Body of pancreas (tissue), 4 donors: ENCODE results near the gene SNX18. TPM values are rescaled to one million over a fixed set of nuclear protein-coding genes. Genes with fewer than 3 reads are reported as not detected.

Experiments
- ATAC-seq: fragments of 150-250 bp; one replicate; pipeline ENCODE4 v1.9.1; 2016
- DNase-seq, 4 donors: peaks; one replicate each; pipeline ENCODE4 v3.0.0-alpha.2; 2019
- H3K27ac ChIP-seq, 4 donors: fragments of 200-600 bp; sonication (generic); 1 replicate in 3 of 4; 2 replicates in 1 of 4; pipeline versions ENCODE4 v1.5.1 to v1.6.1; 2016 to 2019; ENCODE audit warnings: mild to moderate bottlenecking in 1 of 4, mixed read lengths in 1 of 4, moderate library complexity in 1 of 4
- H3K27me3 ChIP-seq, 2 donors: fragments of 200-600 bp; sonication (generic); one replicate each; pipeline ENCODE4 v1.6.0; 2016; ENCODE audit warnings: mild to moderate bottlenecking in 1 of 2
- H3K36me3 ChIP-seq, 2 donors: fragments of 200-600 bp; sonication (generic); replicated peaks in 1 of 2; 2 replicates each; pipeline ENCODE4 v1.5.1; 2016; ENCODE audit warnings: low read depth in 2 of 2; ENCODE audit not compliant: insufficient read depth in 1 of 2
- H3K4me1 ChIP-seq: fragments of 200-600 bp; sonication (generic); one replicate; pipeline ENCODE4 v1.6.0; 2016
- H3K4me3 ChIP-seq, 2 donors: fragments of 200-600 bp; sonication (generic); 1 replicate in 1 of 2; 2 replicates in 1 of 2; pipeline ENCODE4 v1.5.1; 2016 to 2019
- H3K9me3 ChIP-seq, 3 donors: fragments of 200-600 bp; sonication (generic); 1 replicate in 2 of 3; 2 replicates in 1 of 3; pipeline ENCODE4 v1.5.1; 2016
- POLR2A ChIP-seq, 3 donors: fragments of 450-650 bp; IDR thresholded peaks; one replicate each; pipeline ENCODE4 v1.6.1; 2016; ENCODE audit warnings: antibody characterized with exemption in 3 of 3, mild to moderate bottlenecking in 2 of 3
- WGBS, 2 donors: methylation state at CpG; one replicate each; pipeline ENCODE4 v1.1.5; 2017; 5-methylcytosine and 5-hydroxymethylcytosine counted together
- intact Hi-C: fragments of 100-400 bp; cut with DNase I; formaldehyde crosslinking; loops from one replicate; pipeline ENCODE4 v1.15.1; 2023
- total RNA-seq, 2 donors: library from RNA; depleted of rRNA; stranded (reverse); fragments of >200 nt; gene quantifications; one replicate each; pipeline ENCODE4 v1.1.0, GENCODE V29; 2016
- TF ChIP-seq, protein P1 (sequence below), 7 experiments: fragments of 450-650 bp in 4 of 7; fragments of 200-600 bp in 3 of 7; sonication (generic) in 3 of 7; IDR thresholded peaks; one replicate each; pipeline ENCODE4 v1.5.1; 2016 to 2019; ENCODE audit warnings: antibody characterized with exemption in 7 of 7

Gene SNX18
- total RNA-seq, 2 donors from 2014 or later, result 22.4 to 24.4 TPM

DNA sequence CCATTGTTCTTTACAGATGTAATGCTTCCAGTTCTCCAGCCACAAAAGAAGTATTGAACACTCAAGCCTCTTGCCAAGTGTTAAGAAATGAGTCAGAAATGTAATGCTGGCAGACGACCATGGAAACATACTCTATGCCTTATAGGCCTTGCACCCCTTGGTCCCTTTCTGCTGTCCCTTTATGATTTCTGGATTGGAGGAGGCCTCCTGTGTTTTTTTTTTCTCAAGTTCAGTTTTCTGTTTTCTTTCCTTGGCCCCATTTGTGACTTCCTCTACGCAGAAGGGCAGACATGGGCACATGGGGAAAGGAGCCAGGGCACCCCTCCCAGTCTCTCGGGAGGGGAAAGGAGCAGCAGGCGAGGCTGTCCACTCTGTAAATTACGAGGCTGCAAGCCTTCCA, 53.4 kb downstream of the SNX18 start:
- Histone ChIP-seq H3K4me3 (no peak overlapping the region), H3K9me3 (no peaks in the 10 kb centered on the region), H3K36me3 (no peaks in the 10 kb centered on the region), H3K4me1 (no peaks in the 10 kb centered on the region), H3K27me3 (no peaks in the 10 kb centered on the region), H3K27ac (no peak overlapping the region)
- TF ChIP-seq POLR2A (IDR thresholded peaks at IDR 0.05), result no peak
- TF ChIP-seq, protein P1, sequence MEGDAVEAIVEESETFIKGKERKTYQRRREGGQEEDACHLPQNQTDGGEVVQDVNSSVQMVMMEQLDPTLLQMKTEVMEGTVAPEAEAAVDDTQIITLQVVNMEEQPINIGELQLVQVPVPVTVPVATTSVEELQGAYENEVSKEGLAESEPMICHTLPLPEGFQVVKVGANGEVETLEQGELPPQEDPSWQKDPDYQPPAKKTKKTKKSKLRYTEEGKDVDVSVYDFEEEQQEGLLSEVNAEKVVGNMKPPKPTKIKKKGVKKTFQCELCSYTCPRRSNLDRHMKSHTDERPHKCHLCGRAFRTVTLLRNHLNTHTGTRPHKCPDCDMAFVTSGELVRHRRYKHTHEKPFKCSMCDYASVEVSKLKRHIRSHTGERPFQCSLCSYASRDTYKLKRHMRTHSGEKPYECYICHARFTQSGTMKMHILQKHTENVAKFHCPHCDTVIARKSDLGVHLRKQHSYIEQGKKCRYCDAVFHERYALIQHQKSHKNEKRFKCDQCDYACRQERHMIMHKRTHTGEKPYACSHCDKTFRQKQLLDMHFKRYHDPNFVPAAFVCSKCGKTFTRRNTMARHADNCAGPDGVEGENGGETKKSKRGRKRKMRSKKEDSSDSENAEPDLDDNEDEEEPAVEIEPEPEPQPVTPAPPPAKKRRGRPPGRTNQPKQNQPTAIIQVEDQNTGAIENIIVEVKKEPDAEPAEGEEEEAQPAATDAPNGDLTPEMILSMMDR (IDR thresholded peaks at IDR 0.05), result no peak
- WGBS, 2 donors, result 77 to 83% methylated on average over 5 of the region's 5 CpGs
- no peak for DNase-seq
- intact Hi-C loops, result no loop called here
- ATAC-seq, result no peak

DNA sequence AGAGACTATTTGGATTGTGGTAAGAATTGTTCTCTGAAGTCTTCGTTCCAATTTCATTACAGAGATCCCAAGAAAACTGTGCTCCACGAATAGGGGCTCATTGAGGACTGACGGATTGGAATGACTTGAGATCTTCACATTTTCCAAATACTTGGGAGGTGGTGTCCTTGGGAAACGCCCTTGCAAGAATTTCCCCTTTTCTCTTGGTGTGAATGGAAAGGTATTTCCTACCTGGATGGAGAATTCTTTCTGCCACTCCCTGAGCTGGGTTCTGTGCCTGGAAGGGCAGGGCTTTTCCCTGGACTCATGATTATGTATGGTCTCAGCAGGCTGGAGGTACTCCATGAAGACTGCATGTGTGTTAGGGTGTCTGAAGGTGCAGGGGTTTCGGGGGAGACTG, 53.9 kb downstream of the SNX18 start:
- Histone ChIP-seq H3K27ac (no peak overlapping the region), H3K9me3 (no peaks in the 10 kb centered on the region), H3K27me3 (no peaks in the 10 kb centered on the region), H3K36me3 (no peaks in the 10 kb centered on the region), H3K4me1 (no peaks in the 10 kb centered on the region), H3K4me3 (no peak overlapping the region)
- no peak for DNase-seq
- intact Hi-C loops, result no loop called here
- TF ChIP-seq, protein P1 (IDR thresholded peaks at IDR 0.05), result no peak
- TF ChIP-seq POLR2A (IDR thresholded peaks at IDR 0.05), result no peak
- no peak for ATAC-seq
- WGBS, 2 donors, result 87 to 88% methylated on average over 5 of the region's 5 CpGs

DNA sequence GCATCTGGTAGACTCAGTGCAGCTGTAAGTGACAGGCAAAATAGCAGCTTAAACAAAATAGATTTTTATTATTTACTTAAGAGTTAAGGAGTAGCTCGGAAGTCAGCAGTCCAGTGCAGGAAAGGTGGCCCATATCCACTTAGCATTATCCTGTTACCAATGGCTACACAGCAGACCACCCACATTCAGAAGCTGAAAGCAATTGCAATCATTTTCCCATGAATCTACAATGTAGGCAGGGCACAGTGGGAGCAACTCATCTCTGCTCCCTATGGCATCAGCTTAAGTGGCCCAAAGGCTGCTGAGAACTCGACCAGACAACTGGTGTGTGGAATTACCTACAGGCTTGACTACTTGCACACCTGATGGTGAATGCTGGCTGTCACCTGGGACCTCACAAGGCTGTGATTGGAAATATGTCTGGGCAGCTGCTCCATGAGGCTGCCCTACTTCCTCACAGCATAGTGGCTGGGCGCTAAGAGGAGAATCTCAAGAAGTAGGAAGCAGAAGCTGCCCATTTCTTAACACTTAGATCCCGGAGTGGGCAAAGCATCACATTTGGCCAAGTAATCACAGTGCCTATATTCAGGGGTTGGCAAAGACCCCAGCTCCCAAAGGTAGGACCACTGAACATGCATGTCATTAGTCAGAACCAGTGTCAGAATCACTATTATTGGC, 56.4 kb downstream of the SNX18 start:
- ATAC-seq, result no peak
- Histone ChIP-seq H3K9me3 (no peaks in the 10 kb centered on the region), H3K27me3 (no peaks in the 10 kb centered on the region), H3K27ac (no peak overlapping the region), H3K36me3 (no peaks in the 10 kb centered on the region), H3K4me3 (no peak overlapping the region), H3K4me1 (no peaks in the 10 kb centered on the region)
- WGBS, 2 donors, result 44 to 53% methylated on average over 4 of the region's 4 CpGs
- intact Hi-C loops, result no loop called here
- no peak for DNase-seq
- TF ChIP-seq POLR2A (IDR thresholded peaks at IDR 0.05), result no peak
- TF ChIP-seq, protein P1 (IDR thresholded peaks at IDR 0.05), result no peak

DNA sequence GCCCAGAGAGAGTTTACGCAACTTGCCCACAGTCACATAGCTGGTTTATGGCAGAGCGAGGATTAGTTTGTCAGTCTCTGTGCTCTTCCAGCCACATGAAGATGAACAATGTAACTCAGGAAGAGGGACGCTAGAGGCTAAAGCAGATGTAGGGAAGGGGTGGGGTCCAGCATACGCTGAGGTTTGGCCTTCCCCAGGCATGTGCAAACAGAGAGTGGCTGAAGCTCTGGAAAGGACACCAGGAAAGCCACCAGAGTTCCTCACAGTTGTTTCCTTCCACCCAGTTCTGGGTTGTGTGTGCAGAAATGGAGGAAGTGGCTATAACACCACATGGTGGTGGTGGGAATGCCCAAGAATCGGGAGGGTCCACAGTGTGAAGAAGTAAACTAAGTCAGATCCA, 60.0 kb downstream of the SNX18 start:
- Histone ChIP-seq H3K4me3 (no peak overlapping the region), H3K36me3 (no peaks in the 10 kb centered on the region), H3K27ac (no peak overlapping the region), H3K4me1 (no peaks in the 10 kb centered on the region), H3K9me3 (no peaks in the 10 kb centered on the region), H3K27me3 (no peaks in the 10 kb centered on the region)
- TF ChIP-seq, protein P1 (IDR thresholded peaks at IDR 0.05), result no peak
- TF ChIP-seq POLR2A (IDR thresholded peaks at IDR 0.05), result no peak
- WGBS, 2 donors, result 80 to 94% methylated on average over 5 of the region's 5 CpGs
- DNase-seq (peak in 1 of 4 donors; percentile 15), ATAC-seq (no peak)
- intact Hi-C loops, result no loop called here
